Loucy (cell line): Measurements from ENCODE around the gene ZNF277.

Source experiments
- H2AFZ ChIP-seq: fragments of 200-600 bp; sonication (generic); 2 replicates; pipeline ENCODE4 v1.6.0; 2016; ENCODE audit warnings: antibody characterized with exemption, mild to moderate bottlenecking, low read length, moderate library complexity
- H3F3A ChIP-seq: fragments of 200-600 bp; 2 replicates; pipeline ENCODE4 v1.6.0; 2016; ENCODE audit warnings: antibody characterized with exemption, low read depth, mild to moderate bottlenecking
- H3K27me3 ChIP-seq: fragments of 200-600 bp; sonication (generic); 2 replicates; pipeline ENCODE4 v1.6.1; 2014; ENCODE audit warnings: low read length, mild to moderate bottlenecking; ENCODE audit not compliant: insufficient read depth, poor library complexity, severe bottlenecking
- H3K36me3 ChIP-seq: fragments of 200-600 bp; sonication (generic); 2 replicates; pipeline ENCODE4 v1.6.1; 2016; ENCODE audit warnings: low read length; ENCODE audit not compliant: insufficient read depth
- H3K4me1 ChIP-seq: fragments of 200-600 bp; sonication (generic); 2 replicates; pipeline ENCODE4 v1.5.1; 2014; ENCODE audit warnings: low read length, mild to moderate bottlenecking; ENCODE audit not compliant: insufficient read depth, poor library complexity, severe bottlenecking
- H3K4me2 ChIP-seq: fragments of 200-600 bp; sonication (generic); 2 replicates; pipeline ENCODE4 v1.6.0; 2014; ENCODE audit warnings: antibody characterized with exemption, low read length, low read depth, mild to moderate bottlenecking; ENCODE audit not compliant: poor library complexity, severe bottlenecking
- H3K4me3 ChIP-seq: fragments of 200-600 bp; sonication (generic); 2 replicates; pipeline ENCODE4 v1.5.1; 2014; ENCODE audit warnings: low read length, mild to moderate bottlenecking, mixed read lengths; ENCODE audit not compliant: poor library complexity, severe bottlenecking
- H3K79me2 ChIP-seq: fragments of 200-600 bp; sonication (generic); 2 replicates; pipeline ENCODE4 v1.6.1; 2014; ENCODE audit warnings: low read length; ENCODE audit not compliant: insufficient read depth
- H3K9ac ChIP-seq: fragments of 200-600 bp; sonication (generic); 2 replicates; pipeline ENCODE4 v1.6.0; 2014; ENCODE audit warnings: mild to moderate bottlenecking, low read depth, low read length, moderate library complexity; ENCODE audit not compliant: poor library complexity, severe bottlenecking
- H3K9me2 ChIP-seq: fragments of 200-600 bp; sonication (generic); replicated peaks from 2 replicates; pipeline ENCODE4 v1.6.1; 2016; ENCODE audit warnings: low read depth, low read length, mixed read lengths
- H3K9me3 ChIP-seq: fragments of 200-600 bp; sonication (generic); 2 replicates; pipeline ENCODE4 v1.6.1; 2014; ENCODE audit warnings: mild to moderate bottlenecking, antibody characterized with exemption, low read length, low read depth; ENCODE audit not compliant: insufficient read depth
- H4K20me1 ChIP-seq: fragments of 200-600 bp; sonication (generic); 2 replicates; pipeline ENCODE4 v1.6.0; 2014; ENCODE audit warnings: antibody characterized with exemption, low read length, mild to moderate bottlenecking; ENCODE audit not compliant: insufficient read depth, poor library complexity, severe bottlenecking
- EZH2phosphoT487 ChIP-seq: fragments of 200-600 bp; IDR thresholded peaks from 2 replicates; pipeline ENCODE4 v1.6.1; 2018; ENCODE audit warnings: antibody characterized with exemption, mild to moderate bottlenecking, moderate library complexity, borderline replicate concordance
- TF ChIP-seq, protein P1 (sequence below): fragments of 200-600 bp; sonication (generic); conservative IDR thresholded peaks from 2 replicates; pipeline ENCODE4 v1.5.1; 2014; ENCODE audit warnings: mild to moderate bottlenecking, antibody characterized with exemption, low read length

The ZNF277 gene

GRCh38 chr7:112252691-112253090, 46.2 kb downstream of the ZNF277 start:
- peaks cover 8% of the 10 kb centered on the region for H4K20me1 ChIP-seq
- H3K27me3 ChIP-seq, result no peaks in the 10 kb centered on the region
- H3K9me2 ChIP-seq, result no peaks in the 10 kb centered on the region
- no peaks in the 10 kb centered on the region for H3K36me3 ChIP-seq
- no peak overlapping the region for H3K4me2 ChIP-seq
- peaks cover 45% of the 10 kb centered on the region for H3K79me2 ChIP-seq
- no peaks in the 10 kb centered on the region for H3K9me3 ChIP-seq
- H3F3A ChIP-seq, result no peaks in the 10 kb centered on the region
- no peak overlapping the region for H3K9ac ChIP-seq
- peaks cover 26% of the 10 kb centered on the region for H3K4me1 ChIP-seq
- no peak overlapping the region for H3K4me3 ChIP-seq
- no peak overlapping the region for H2AFZ ChIP-seq
- TF ChIP-seq, protein P1, sequence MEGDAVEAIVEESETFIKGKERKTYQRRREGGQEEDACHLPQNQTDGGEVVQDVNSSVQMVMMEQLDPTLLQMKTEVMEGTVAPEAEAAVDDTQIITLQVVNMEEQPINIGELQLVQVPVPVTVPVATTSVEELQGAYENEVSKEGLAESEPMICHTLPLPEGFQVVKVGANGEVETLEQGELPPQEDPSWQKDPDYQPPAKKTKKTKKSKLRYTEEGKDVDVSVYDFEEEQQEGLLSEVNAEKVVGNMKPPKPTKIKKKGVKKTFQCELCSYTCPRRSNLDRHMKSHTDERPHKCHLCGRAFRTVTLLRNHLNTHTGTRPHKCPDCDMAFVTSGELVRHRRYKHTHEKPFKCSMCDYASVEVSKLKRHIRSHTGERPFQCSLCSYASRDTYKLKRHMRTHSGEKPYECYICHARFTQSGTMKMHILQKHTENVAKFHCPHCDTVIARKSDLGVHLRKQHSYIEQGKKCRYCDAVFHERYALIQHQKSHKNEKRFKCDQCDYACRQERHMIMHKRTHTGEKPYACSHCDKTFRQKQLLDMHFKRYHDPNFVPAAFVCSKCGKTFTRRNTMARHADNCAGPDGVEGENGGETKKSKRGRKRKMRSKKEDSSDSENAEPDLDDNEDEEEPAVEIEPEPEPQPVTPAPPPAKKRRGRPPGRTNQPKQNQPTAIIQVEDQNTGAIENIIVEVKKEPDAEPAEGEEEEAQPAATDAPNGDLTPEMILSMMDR, result no peak

DNA sequence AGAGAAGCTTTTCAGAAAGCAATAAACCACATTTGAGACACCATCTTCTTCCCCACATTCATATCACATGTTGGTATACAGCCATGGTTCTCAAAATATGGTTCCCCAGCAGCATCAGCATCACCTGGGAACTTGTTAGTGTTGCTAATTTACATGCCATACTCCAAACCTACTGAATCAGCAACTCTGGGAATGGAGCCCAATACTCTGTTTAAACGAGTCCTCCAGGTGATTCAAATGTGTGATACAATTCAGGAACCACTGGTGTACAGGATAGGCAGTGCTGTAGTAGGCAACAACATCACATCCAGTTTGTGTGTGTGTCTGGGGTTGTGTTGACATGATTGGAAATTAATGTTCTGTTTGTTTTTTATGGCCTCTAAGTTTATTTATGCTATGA, 47.7 kb downstream of the ZNF277 start:
- H2AFZ ChIP-seq, result no peak overlapping the region
- H3K9me3 ChIP-seq, result no peaks in the 10 kb centered on the region
- no peak overlapping the region for H3K4me3 ChIP-seq
- H3K9me2 ChIP-seq, result no peaks in the 10 kb centered on the region
- peaks cover 53% of the 10 kb centered on the region for H3K79me2 ChIP-seq
- H3K4me2 ChIP-seq, result no peak overlapping the region
- H3K9ac ChIP-seq, result no peak overlapping the region
- H3F3A ChIP-seq, result no peaks in the 10 kb centered on the region
- peaks cover 8% of the 10 kb centered on the region for H4K20me1 ChIP-seq
- no peaks in the 10 kb centered on the region for H3K36me3 ChIP-seq
- TF ChIP-seq EZH2phosphoT487, result no peak
- TF ChIP-seq, protein P1, result no peak
- H3K27me3 ChIP-seq, result no peaks in the 10 kb centered on the region
- H3K4me1 ChIP-seq, result peaks cover 26% of the 10 kb centered on the region

DNA sequence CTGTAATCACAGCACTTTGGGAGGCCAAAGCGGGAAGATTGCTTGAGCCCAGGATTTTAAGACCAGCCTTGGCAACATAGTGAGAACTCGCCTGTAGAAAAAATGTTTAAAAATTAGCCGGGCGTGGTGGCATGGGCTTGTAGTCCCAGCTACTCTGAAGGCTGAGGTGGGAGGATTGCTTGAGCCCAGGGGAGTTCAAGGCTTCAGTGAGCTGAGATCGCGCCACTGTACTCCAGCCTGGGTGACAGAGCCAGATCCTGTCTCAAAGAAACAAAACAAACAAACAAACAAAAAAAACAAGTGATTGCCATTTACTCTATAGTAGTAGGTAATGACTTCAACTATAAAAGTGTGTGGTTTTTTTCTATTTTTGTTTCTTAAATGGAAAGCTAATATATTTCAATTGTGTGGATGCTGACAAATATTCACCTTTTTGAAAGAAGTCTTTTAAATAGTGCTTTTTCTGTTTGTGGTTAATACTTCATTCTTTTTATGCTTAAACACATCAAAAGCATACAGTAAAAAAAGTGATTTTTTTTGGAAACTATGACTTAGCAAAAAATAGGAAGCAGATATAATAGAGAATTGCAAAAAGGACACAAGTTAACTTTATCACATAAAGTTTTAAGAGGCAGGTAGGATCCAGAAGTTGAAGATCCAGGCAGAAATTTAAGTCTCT, 48.4 kb downstream of the ZNF277 start:
- Histone ChIP-seq H3K4me2 (peak overlapping the region; percentile 44), H3K9ac (no peak overlapping the region), H4K20me1 (peaks cover 8% of the 10 kb centered on the region), H2AFZ (no peak overlapping the region), H3K9me3 (no peaks in the 10 kb centered on the region), H3F3A (no peaks in the 10 kb centered on the region), H3K27me3 (no peaks in the 10 kb centered on the region), H3K9me2 (no peaks in the 10 kb centered on the region), H3K79me2 (peaks cover 57% of the 10 kb centered on the region), H3K4me1 (peaks cover 26% of the 10 kb centered on the region), H3K4me3 (no peak overlapping the region), H3K36me3 (no peaks in the 10 kb centered on the region)
- TF ChIP-seq, protein P1, result no peak
- no peak for TF ChIP-seq EZH2phosphoT487
